Measurements from ENCODE around the gene C1QL1. TPM values are rescaled to one million over a fixed set of nuclear protein-coding genes. Genes with fewer than 3 reads are reported as not detected.

The C1QL1 gene
- total and polyA plus RNA-seq, 9 of the 15 experiments (the other 6 are each of a cell fraction or from before 2014, with no cell fraction given) = 0.07 to 0.12 (median 0.09) TPM; not detected in 6

GRCh38 chr17:44979426-44979995 lies 11.4 kb upstream of the C1QL1 start:
- peak; percentile 35; the same call in 1 of the 3 replicates for ATAC-seq
- ChIA-PET POLR2A (interaction anchor here (0.7 to 1.5 kb wide), 3 partner anchors 11 to 32 kb away, joined by 3 read pairs; partner anchors contain the start of gene KIF18B), CTCF (ENCODE audit: low intra/inter-chr PET ratio) (no interaction called here)
- peak in 1 of 4 experiments; percentile 41 for DNase-seq (ENCODE audit: extremely low read depth in 1 of 4, low spot score in 3 of 4)
- Histone ChIP-seq H3K4me3 (no peak overlapping the region), H3K4me2 (ENCODE audit: insufficient read depth, low read length) (no peak overlapping the region), H3K36me3 (ENCODE audit: control insufficient read depth, insufficient read depth, low read length) (no peaks in the 10 kb centered on the region), H3K9ac (ENCODE audit: insufficient read depth in 1 of 2, low read depth in 2 of 2, low read length in 2 of 2) (peak overlapping the region in 1 of 2 experiments; percentile 69; a peak in 2 of 4 replicates), H3K9me1 (ENCODE audit: control insufficient read depth, insufficient read depth, low read length) (no peaks in the 10 kb centered on the region), H3K4me1 (replicated peaks in 1 of 2; ENCODE audit: control insufficient read depth in 2 of 2, insufficient read depth in 2 of 2, low read length in 2 of 2) (peaks cover 3 to 12% of the 10 kb centered on the region in 2 experiments; a peak in 4 of 5 replicates), H3K27ac (ENCODE audit: extremely low read depth, low read depth, low read length) (no peak overlapping the region), H3K79me2 (ENCODE audit: control insufficient read depth, insufficient read depth, low read length) (no peaks in the 10 kb centered on the region), H2AFZ (ENCODE audit: low read depth, low read length) (no peak overlapping the region), H3K9me3 (replicated peaks; ENCODE audit: control insufficient read depth, insufficient read depth, low read depth, low read length) (no peaks in the 10 kb centered on the region), H3K27me3 (ENCODE audit: control insufficient read depth in 2 of 2, insufficient read depth in 2 of 2, low read length in 2 of 2) (peaks cover 27 to 62% of the 10 kb centered on the region in 2 experiments), H4K20me1 (replicated peaks; ENCODE audit: control insufficient read depth, insufficient read depth, low read length) (peaks cover 8% of the 10 kb centered on the region)
- no TSS peak for BruUV-seq (replicated peaks)
- peak; percentile 55 for TF ChIP-seq PRDM10 (IDR thresholded peaks at IDR 0.05; ENCODE audit: partially characterized antibody)
- no peak for TF ChIP-seq TBP (optimal IDR thresholded peaks at IDR 0.05; ENCODE audit: low read depth, low read length)
- intact Hi-C loops (cut with micrococcal nuclease) = no loop called here
- in situ Hi-C loops (cut with MboI) = no loop called here
- WGBS (ENCODE audit: insufficient coverage, low coverage, missing lambda C conversion rate) = under 1% methylated on average over 9 of the region's 9 CpGs
- FAIRE-seq = no peak

Data from K562 (cell line).